ENCODE results near the gene OAS3.
"Not testable (repeated sequence)": the region's sequence is repeated elsewhere in the genome, so short reads cannot be mapped to it uniquely, and the experiment has no call there.

Gene OAS3

GRCh38 chr12:112924986-112925385 lies 13.3 kb upstream of the OAS3 start:
- DNase-seq (ENCODE audit: low read depth in 2 of 2): no peak

DNA sequence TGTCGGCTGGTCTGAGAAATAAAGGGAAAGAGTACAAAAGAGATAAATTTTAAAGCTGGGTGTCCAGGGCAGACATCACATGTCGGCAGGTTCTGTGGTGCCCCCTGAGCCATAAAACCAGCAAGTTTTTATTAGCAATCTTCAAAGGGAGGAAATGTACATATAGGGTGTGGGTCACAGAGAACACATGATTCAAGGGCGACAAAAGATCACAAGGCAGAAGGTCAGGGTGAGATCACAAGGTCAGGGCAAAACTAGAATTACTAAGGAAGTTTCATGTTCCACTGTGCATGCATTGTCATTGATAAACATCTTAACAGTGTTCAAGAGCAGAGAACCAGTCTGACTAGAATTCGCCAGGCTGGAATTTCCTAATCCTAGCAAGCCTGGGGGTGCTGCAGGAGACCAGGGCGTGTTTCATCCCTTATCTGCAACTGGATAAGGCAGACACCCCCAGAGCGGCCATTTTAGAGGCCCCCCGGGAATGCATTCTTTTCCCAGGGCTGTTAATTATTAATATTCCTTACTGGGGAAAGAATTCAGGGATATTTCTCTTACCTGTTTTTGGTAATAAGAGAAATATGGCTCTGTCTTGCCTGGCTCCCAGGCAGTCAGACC lies 11.7 kb upstream of the OAS3 start:
- DNase-seq (ENCODE audit: low read depth in 2 of 2): not testable (repeated sequence)

DNA sequence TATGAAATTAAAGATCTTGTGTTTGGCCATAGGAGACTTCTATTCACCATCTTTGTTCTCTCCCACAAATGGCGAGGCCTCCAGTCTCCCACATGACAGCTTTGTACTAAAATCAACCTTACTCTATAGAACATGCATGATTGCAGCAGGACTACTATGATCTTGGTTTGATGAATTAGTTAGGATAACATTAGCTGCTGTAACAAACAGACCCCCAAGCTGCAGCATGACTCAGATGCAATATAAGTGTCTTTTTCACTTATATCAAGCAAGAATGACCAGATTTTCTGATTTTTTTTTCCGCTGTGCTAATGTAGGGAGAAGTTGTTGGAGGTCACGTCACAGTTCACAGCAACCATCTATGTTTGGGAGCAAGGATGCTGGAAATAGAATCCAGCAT lies 10.8 kb upstream of the OAS3 start:
- DNase-seq (ENCODE audit: low read depth in 2 of 2): no peak

DNA sequence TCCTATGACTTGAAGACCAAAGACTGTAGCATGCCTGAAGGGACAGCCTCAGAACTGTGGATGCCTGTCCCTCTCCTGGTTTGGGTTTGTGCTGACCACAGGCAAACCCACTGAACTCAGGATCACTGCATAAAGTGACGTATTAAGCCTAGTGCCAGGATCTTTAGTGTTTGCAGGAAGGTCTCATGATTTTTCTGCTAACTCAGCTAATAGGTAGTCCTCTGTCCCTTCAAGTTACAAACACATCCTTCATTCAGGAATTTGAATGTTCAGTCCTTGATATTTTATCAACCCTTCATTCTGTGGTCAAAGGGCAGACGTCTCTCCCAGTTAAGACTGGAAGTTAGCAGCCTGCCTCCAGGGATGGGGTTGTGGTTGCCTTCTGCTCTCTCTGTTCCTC lies 10.3 kb upstream of the OAS3 start:
- no peak for DNase-seq (ENCODE audit: low read depth in 2 of 2)

GRCh38 chr12:112928978-112929377 lies 9.3 kb upstream of the OAS3 start:
- DNase-seq (ENCODE audit: low read depth in 2 of 2): no peak

GRCh38 chr12:112929715-112930114 lies 8.6 kb upstream of the OAS3 start:
- no peak for DNase-seq (ENCODE audit: low read depth in 2 of 2)

DNA sequence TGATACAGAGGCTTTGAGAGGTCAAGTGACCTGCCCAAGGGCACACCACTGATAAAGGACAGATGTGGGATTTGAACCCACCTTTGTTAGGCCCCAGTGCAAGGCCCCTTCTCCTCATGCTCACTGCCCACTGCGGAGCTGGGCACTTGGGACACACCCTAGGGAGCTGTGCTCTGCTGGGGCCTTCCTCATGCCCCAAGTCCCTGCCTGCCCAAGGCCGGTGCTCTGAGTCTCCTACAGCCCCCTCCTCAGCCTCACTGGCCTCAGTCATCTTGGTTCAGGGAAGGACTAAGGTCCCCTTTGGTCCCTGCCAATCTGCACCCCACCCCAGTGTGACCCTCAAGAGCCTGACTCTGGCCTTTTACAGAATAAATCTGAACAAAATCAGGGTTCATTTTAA lies 7.9 kb upstream of the OAS3 start:
- DNase-seq (ENCODE audit: low read depth in 2 of 2): no peak

DNA sequence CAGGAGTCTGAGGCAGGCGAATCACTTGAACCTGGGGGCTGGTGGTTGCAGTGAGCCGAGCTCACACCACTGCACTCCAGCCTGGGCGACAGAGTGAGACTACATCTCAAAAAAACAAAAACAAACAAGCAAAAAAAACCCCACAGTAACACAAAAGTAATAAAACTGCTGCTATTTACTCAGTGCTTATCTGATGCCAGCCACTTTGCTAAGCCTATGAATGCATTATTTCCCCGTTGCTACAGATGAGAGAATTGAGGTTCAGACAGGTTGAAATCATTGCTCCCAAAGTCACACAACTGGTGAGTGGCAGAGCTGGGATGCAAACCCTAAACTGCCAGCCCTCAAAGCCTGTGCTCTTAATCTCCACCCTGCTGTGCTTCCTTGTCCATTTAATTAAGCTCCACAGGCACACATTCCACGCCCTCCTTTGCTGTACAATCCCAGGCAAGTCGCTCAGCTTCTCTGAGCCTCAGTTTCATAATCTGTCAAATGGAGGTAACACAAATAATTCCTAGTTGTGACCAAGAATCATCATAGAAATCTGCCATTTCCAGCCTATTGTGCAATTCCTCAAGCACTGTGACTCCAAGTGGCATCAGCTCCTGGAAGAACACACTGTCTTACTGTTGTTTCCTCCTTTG lies 5.7 kb upstream of the OAS3 start:
- no peak for DNase-seq (ENCODE audit: low read depth in 2 of 2)

- DNase-seq (ENCODE audit: low read depth in 2 of 2): no peak
These were observed 5.2 kb upstream of the OAS3 start for GRCh38 chr12:112933129-112933505.

DNA sequence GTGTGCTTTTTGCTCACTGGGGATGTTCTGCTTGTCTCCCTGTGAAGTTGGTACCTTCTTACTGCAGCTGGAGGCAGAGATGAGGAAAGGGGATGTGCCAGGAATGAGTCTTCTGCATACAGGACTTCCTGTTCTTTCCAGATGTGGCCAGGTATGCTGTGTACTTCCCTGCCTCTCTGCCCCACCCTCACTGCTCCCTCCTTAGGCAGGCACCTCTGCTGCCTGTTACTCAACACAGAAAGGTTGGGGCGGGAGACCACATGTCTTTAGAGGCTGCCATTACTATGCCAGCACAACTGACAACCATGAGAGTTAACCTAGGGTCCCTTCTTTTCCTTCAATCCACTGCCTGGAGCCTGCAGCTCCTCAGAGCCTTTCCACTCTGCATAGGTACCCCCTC lies 2.0 kb upstream of the OAS3 start:
- DNase-seq (ENCODE audit: low read depth in 2 of 2): no peak

GRCh38 chr12:112936927-112937326 lies 1.3 kb upstream of the OAS3 start:
- no peak for DNase-seq (ENCODE audit: low read depth in 2 of 2)

- no peak for DNase-seq (ENCODE audit: low read depth in 2 of 2)
These were observed 477 bp downstream of the OAS3 start for GRCh38 chr12:112938751-112939150.

DNA sequence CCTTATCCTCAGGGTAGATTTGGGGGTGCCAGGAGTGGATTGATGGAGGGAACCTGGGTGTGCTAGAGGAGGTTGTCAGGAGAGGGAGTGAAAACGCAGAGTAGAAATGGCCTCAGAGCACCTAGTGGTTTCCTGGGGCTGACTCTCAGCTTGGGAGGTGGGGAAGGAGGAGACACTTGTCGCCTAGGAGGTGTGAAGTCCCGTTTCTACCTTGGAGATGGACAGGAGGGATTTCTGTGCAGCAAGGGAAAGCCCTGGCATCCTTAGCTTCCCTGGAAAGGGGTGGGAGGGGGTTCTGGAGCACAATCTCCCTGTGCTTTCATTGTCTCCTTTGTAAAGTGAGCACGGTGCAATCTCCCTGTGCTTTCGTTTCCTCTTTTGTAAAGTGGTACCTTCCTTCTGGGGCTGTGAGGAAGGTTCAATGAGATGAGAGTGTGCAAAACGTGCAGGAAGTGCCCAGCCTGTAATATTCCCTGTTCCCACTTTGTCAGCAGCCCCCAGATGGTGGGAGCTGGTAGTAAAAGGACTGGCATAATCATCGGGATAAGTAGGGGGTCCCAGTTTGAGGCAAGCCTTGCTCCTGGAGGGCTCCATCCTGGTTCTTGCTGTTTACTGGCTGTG lies 1.6 kb downstream of the OAS3 start:
- DNase-seq (ENCODE audit: low read depth in 2 of 2): no peak

- DNase-seq (ENCODE audit: low read depth in 2 of 2): no peak
These were observed 3.5 kb downstream of the OAS3 start for GRCh38 chr12:112941528-112942335.

DNA sequence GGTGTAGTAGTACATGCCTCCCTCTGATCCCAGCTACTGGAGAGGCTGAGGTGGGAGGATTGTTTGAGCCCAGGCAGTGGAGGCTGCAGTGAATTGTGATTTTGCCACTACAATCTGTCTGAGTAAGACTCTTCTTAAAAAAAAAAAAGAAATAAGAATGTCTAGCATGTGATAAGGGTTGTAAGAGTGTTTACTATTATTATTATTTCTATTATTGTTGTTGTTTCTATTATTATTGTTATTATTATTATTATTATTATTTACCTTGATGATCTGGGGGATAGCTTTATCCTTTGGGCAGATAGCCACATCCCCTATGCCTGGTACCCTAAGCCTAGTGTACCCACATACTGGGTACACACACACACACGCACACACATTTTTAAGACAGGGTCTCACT lies 4.3 kb downstream of the OAS3 start:
- DNase-seq (ENCODE audit: low read depth in 2 of 2): no peak

DNA sequence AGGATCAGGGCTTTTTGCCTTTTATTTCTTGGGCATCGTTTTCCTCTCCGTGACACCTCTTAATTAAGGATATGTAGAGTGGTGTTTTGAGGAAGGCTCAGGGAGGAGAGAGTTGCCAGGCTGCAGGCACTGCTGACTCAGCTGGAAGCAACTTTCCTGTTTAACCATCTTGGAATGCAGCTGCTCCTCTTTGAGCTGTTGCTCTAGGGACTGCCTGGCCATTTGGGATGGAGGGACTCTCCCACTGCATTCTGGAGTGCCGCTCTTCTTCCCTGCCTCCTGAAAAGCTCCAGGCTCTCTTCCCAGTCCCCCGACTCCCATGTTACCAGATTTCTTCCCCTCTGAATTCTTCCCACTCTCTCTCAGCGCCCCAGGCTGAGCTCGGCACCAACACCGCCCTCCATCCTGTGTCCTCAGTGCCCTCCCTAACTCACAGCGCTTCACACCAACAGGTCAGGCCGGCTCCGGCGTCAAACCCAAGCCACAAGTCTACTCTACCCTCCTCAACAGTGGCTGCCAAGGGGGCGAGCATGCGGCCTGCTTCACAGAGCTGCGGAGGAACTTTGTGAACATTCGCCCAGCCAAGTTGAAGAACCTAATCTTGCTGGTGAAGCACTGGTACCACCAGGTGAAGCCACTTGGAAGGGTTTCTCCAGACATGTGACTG lies 5.9 kb downstream of the OAS3 start:
- DNase-seq (ENCODE audit: low read depth in 2 of 2): no peak

DNA sequence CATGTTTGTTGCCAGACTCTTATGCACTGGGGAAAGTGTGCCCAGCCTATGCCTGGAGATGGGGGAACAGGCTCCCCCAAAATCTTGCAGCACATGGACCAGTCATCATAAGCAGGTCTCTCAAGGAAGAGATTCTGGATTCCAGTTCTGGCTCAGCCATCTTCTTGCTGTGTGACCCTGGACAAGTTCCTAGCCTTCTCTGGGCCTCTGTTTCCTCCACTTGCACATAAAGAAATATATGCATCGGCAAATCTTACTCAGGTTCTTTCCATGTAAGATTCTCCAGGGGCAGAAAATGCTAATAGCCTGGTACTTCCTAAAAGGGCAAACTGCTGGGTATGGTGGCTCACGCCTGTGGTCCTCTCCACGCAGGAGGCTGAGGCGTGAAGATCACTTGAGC lies 7.2 kb downstream of the OAS3 start:
- DNase-seq (ENCODE audit: low read depth in 2 of 2): no peak

GRCh38 chr12:112946236-112947000 lies 8.1 kb downstream of the OAS3 start:
- DNase-seq (ENCODE audit: low read depth in 2 of 2): no peak

- DNase-seq (ENCODE audit: low read depth in 2 of 2): no peak
These were observed 9.0 kb downstream of the OAS3 start for GRCh38 chr12:112947314-112947713.

- DNase-seq (ENCODE audit: low read depth in 2 of 2): no peak
These were observed 9.5 kb downstream of the OAS3 start for GRCh38 chr12:112947761-112948160.

GRCh38 chr12:112948806-112949205 lies 10.5 kb downstream of the OAS3 start:
- DNase-seq (ENCODE audit: low read depth in 2 of 2): no peak

Data from stimulated activated CD4-positive, alpha-beta T cell treated with anti-CD3 and anti-CD28 coated beads, Interleukin-1b, Interleukin-23, amount 100 ng/mL, for 4 hours (primary cell).